Measurements from ENCODE around the gene ITGB5. TPM values are rescaled to one million over a fixed set of nuclear protein-coding genes. Genes with fewer than 3 reads are reported as not detected.

The ITGB5 gene
- total RNA-seq, 1 donor from 2014 or later, result 141 TPM

- no peak for FAIRE-seq
- DNase-seq (ENCODE audit: low read depth), result peak; percentile 86
Measured at GRCh38 chr3:124860599-124860998, 26.6 kb downstream of the ITGB5 start.

GRCh38 chr3:124859025-124859424, 28.1 kb downstream of the ITGB5 start:
- H3K27me3 ChIP-seq (ENCODE audit: control insufficient read depth, insufficient read depth, low read length), result no peaks in the 10 kb centered on the region
- no peak for TF ChIP-seq CTCF (IDR thresholded peaks at IDR 0.05; ENCODE audit: insufficient read depth, low read length, severe bottlenecking)
- FAIRE-seq (no peak), DNase-seq (ENCODE audit: low read depth) (peak; percentile 43)
- peaks cover 4% of the 10 kb centered on the region for H3K36me3 ChIP-seq (ENCODE audit: control insufficient read depth, insufficient read depth, low read length)
- H3K4me3 ChIP-seq (ENCODE audit: low read depth, low read length), result no peak overlapping the region

More at GRCh38 chr3:124860599-124860998, 26.6 kb downstream of the ITGB5 start:
- no peak overlapping the region for H3K4me3 ChIP-seq (ENCODE audit: low read depth, low read length)
- no peak for TF ChIP-seq CTCF (IDR thresholded peaks at IDR 0.05; ENCODE audit: insufficient read depth, low read length, severe bottlenecking)
- H3K36me3 ChIP-seq (ENCODE audit: control insufficient read depth, insufficient read depth, low read length), result peaks cover 5% of the 10 kb centered on the region
- no peaks in the 10 kb centered on the region for H3K27me3 ChIP-seq (ENCODE audit: control insufficient read depth, insufficient read depth, low read length)

GRCh38 chr3:124858275-124858674, 28.9 kb downstream of the ITGB5 start:
- DNase-seq (ENCODE audit: low read depth) (peak; percentile 4), FAIRE-seq (no peak)
- no peak for TF ChIP-seq CTCF (IDR thresholded peaks at IDR 0.05; ENCODE audit: insufficient read depth, low read length, severe bottlenecking)
- Histone ChIP-seq H3K36me3 (ENCODE audit: control insufficient read depth, insufficient read depth, low read length) (peaks cover 4% of the 10 kb centered on the region), H3K4me3 (ENCODE audit: low read depth, low read length) (no peak overlapping the region), H3K27me3 (ENCODE audit: control insufficient read depth, insufficient read depth, low read length) (no peaks in the 10 kb centered on the region)

GRCh38 chr3:124856677-124857076, 30.5 kb downstream of the ITGB5 start:
- peaks cover 5% of the 10 kb centered on the region for H3K36me3 ChIP-seq (ENCODE audit: control insufficient read depth, insufficient read depth, low read length)
- H3K27me3 ChIP-seq (ENCODE audit: control insufficient read depth, insufficient read depth, low read length), result no peaks in the 10 kb centered on the region
- FAIRE-seq, result no peak
- no peak for DNase-seq (ENCODE audit: low read depth)
- no peak for TF ChIP-seq CTCF (IDR thresholded peaks at IDR 0.05; ENCODE audit: insufficient read depth, low read length, severe bottlenecking)
- no peak overlapping the region for H3K4me3 ChIP-seq (ENCODE audit: low read depth, low read length)

GRCh38 chr3:124854009-124854408, 33.2 kb downstream of the ITGB5 start:
- Histone ChIP-seq H3K27me3 (ENCODE audit: control insufficient read depth, insufficient read depth, low read length) (no peaks in the 10 kb centered on the region), H3K36me3 (ENCODE audit: control insufficient read depth, insufficient read depth, low read length) (peaks cover 3% of the 10 kb centered on the region), H3K4me3 (ENCODE audit: low read depth, low read length) (no peak overlapping the region)
- TF ChIP-seq CTCF (IDR thresholded peaks at IDR 0.05; ENCODE audit: insufficient read depth, low read length, severe bottlenecking), result no peak
- DNase-seq (ENCODE audit: low read depth) (no peak), FAIRE-seq (no peak)

GRCh38 chr3:124853446-124853845, 33.7 kb downstream of the ITGB5 start:
- no peak for TF ChIP-seq CTCF (IDR thresholded peaks at IDR 0.05; ENCODE audit: insufficient read depth, low read length, severe bottlenecking)
- no peak overlapping the region for H3K4me3 ChIP-seq (ENCODE audit: low read depth, low read length)
- H3K27me3 ChIP-seq (ENCODE audit: control insufficient read depth, insufficient read depth, low read length), result no peaks in the 10 kb centered on the region
- FAIRE-seq (no peak), DNase-seq (ENCODE audit: low read depth) (no peak)
- H3K36me3 ChIP-seq (ENCODE audit: control insufficient read depth, insufficient read depth, low read length), result peaks cover 3% of the 10 kb centered on the region

Measured in bronchial epithelial cell (primary cell).